ENCODE measurements around the gene MDGA2.
"Not testable (repeated sequence)": the region's sequence is repeated elsewhere in the genome, so short reads cannot be mapped to it uniquely, and the experiment has no call there.

MDGA2 gene

GRCh38 chr14:46951103-46951502 lies 724.3 kb downstream of the MDGA2 start:
- no peak for DNase-seq (ENCODE audit: low read depth, low spot score)

DNA sequence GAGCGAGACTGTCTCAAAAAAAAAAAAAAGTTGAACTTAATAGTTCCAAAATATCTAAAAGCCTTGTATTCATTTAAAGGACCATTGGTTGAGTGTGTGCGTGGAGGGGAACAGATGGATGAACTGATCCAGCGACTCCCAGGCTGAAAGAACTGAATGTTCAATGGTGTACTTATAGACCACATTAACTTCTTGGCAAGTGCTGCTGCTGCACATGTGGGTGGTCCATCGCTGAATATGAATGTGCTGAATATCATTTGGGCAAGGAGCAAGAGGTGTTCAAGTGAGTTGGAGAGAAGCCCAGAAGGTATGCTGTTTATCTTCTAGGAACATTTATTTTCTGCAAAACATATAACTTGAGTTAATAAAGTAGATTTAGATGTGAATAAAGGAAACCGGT lies 734.8 kb downstream of the MDGA2 start:
- no peak for DNase-seq (ENCODE audit: low read depth, low spot score)

GRCh38 chr14:46920542-46920941 lies 754.9 kb downstream of the MDGA2 start:
- DNase-seq (ENCODE audit: low read depth, low spot score) = no peak

GRCh38 chr14:46915539-46915938 lies 759.9 kb downstream of the MDGA2 start:
- DNase-seq (ENCODE audit: low read depth, low spot score) = not testable (repeated sequence)

- DNase-seq (ENCODE audit: low read depth, low spot score) = no peak
Measured at GRCh38 chr14:46902837-46903236, 772.6 kb downstream of the MDGA2 start.

DNA sequence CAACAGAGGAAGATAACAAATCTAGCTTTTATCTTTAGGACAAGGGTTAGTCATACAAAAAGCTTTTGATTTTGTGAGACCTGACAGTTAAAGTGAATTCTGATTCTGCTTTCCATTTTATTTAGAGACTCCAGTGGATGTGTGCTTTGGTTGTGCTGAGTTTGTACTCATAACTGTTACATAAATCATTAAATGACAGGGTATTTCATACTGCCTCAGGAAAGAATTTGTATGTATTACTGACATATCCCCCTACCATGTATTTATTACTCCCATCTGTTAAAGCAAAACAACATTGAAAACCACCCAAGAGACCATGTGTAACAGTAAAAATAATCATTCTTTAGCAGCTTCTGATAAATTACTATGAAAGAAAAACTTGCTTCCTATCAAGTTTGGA lies 780.9 kb downstream of the MDGA2 start:
- DNase-seq (ENCODE audit: low read depth, low spot score) = no peak

- no peak for DNase-seq (ENCODE audit: low read depth, low spot score)
Measured at GRCh38 chr14:46887144-46887543, 788.3 kb downstream of the MDGA2 start.

GRCh38 chr14:46885566-46885965 lies 789.8 kb downstream of the MDGA2 start:
- DNase-seq (ENCODE audit: low read depth, low spot score) = no peak

DNA sequence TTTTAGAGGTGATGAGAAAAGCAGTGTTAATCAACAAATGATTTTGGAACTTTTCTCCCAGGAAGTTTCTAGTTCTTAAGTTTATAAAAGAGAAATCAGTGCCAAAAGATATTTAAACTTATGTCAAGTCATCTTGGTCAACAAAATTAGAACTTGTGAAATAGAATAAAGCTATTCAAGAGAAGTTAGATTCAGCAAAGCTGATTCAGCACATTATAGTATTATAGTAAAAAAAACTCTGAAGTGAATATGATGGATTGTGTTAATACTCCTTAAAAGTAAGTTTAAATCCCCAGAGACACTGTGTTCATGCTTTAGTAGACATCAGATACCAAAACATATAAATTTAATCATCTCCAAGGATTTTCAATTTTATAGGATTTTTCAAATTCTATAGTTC lies 813.7 kb downstream of the MDGA2 start:
- DNase-seq (ENCODE audit: low read depth, low spot score) = no peak

GRCh38 chr14:46840944-46841720 lies 834.3 kb downstream of the MDGA2 start:
- DNase-seq (ENCODE audit: low read depth, low spot score) = no peak

- peak; percentile 87 for DNase-seq (ENCODE audit: low read depth, low spot score)
Measured at GRCh38 chr14:46820291-46820690, 855.1 kb downstream of the MDGA2 start.

DNA sequence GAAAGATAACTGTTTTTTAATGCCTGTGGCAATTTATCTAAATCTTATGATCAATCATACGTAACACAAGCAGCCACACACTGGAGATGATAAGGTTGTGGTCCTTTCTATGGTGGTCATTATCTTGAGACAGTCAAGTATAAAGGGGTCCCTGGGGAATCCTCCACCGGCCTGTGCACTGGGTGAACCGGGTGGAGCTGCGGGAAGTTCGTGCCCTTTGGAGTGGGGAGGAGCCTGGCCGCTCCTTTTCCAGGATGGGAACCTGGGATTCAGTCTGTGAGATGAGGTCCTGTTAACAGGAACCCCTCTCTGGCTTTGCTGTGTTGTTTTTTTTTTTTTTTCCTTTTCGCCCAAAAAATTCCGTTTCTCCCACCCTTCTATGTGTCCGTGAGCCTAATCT lies 856.3 kb downstream of the MDGA2 start:
- DNase-seq (ENCODE audit: low read depth, low spot score) = no peak

- no peak for DNase-seq (ENCODE audit: low read depth, low spot score)
Measured at GRCh38 chr14:46818147-46818546, 857.3 kb downstream of the MDGA2 start.

- no peak for DNase-seq (ENCODE audit: low read depth, low spot score)
Measured at GRCh38 chr14:46793144-46793543, 882.3 kb downstream of the MDGA2 start.
